ENCODE data around the gene DPH3. TPM values are rescaled to one million over a fixed set of nuclear protein-coding genes. Genes with fewer than 3 reads are reported as not detected.
"Not testable (repeated sequence)": the region's sequence is repeated elsewhere in the genome, so short reads cannot be mapped to it uniquely, and the experiment has no call there.

The DPH3 gene
- total RNA-seq, 1 donor from 2014 or later, result 61.5 TPM

DNA sequence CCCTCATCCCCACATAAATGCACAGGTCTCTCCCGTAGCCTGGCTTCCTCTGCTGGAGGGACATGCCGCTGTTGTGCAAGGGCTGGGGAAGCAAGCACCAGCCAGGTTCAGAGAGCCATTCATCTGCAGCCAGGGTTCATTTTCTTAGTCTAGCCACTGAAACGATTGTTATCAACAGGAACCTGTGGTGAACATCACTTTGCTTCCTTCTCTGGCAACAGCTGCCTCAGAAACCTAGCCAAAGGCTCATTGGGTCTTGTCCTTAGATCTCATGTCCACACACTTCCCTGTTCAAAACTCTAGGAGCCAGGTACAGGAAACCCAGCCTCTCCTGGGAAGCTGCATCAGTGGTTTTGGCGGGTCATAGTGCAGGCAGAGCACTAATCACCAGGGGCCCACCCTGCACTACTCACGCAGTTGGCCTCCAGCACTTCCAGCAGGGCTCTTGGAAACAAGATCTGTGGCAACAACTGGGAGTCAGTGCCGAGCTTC lies 47.3 kb upstream of the DPH3 start:
- Histone ChIP-seq H3K27me3 (ENCODE audit: insufficient read depth, low read length) (no peaks in the 10 kb centered on the region), H3K36me3 (ENCODE audit: insufficient read depth, low read length) (peaks cover 20% of the 10 kb centered on the region), H3K4me3 (ENCODE audit: insufficient read depth, low read depth, low read length) (no peak overlapping the region), H3K9me3 (ENCODE audit: insufficient read depth, low read depth, low read length) (no peaks in the 10 kb centered on the region), H3K79me2 (ENCODE audit: insufficient read depth, low read length) (no peaks in the 10 kb centered on the region), H3K9ac (ENCODE audit: low read length) (no peak overlapping the region), H3K27ac (ENCODE audit: low read depth, low read length) (no peak overlapping the region), H4K20me1 (ENCODE audit: insufficient read depth, low read length) (peaks cover 5% of the 10 kb centered on the region), H3K4me1 (ENCODE audit: insufficient read depth, low read length) (peaks cover 4% of the 10 kb centered on the region), H2AFZ (ENCODE audit: low read depth, low read length) (no peak overlapping the region), H3K4me2 (ENCODE audit: low read length) (no peak overlapping the region)
- FAIRE-seq (no peak), DNase-seq (ENCODE audit: low read depth) (peak; percentile 51)
- Mint-ChIP-seq H3K9me3 (ENCODE audit: unreplicated experiment) (no peaks in the 10 kb centered on the region), H3K4me1 (ENCODE audit: low read depth, unreplicated experiment) (peaks cover 22% of the 10 kb centered on the region), H3K27me3 (ENCODE audit: low read depth, unreplicated experiment) (no peaks in the 10 kb centered on the region), H3K4me3 (ENCODE audit: unreplicated experiment) (no peak overlapping the region), H3K27ac (ENCODE audit: unreplicated experiment) (no peak overlapping the region), H3K36me3 (ENCODE audit: low read depth, unreplicated experiment) (peaks cover 6% of the 10 kb centered on the region)
- TF ChIP-seq, protein P1, sequence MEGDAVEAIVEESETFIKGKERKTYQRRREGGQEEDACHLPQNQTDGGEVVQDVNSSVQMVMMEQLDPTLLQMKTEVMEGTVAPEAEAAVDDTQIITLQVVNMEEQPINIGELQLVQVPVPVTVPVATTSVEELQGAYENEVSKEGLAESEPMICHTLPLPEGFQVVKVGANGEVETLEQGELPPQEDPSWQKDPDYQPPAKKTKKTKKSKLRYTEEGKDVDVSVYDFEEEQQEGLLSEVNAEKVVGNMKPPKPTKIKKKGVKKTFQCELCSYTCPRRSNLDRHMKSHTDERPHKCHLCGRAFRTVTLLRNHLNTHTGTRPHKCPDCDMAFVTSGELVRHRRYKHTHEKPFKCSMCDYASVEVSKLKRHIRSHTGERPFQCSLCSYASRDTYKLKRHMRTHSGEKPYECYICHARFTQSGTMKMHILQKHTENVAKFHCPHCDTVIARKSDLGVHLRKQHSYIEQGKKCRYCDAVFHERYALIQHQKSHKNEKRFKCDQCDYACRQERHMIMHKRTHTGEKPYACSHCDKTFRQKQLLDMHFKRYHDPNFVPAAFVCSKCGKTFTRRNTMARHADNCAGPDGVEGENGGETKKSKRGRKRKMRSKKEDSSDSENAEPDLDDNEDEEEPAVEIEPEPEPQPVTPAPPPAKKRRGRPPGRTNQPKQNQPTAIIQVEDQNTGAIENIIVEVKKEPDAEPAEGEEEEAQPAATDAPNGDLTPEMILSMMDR (IDR thresholded peaks at IDR 0.05; ENCODE audit: insufficient read depth, low read depth, low read length), result no peak
- no peak for TF ChIP-seq EZH2 (IDR thresholded peaks at IDR 0.05; ENCODE audit: insufficient read depth, low read length)

DNA sequence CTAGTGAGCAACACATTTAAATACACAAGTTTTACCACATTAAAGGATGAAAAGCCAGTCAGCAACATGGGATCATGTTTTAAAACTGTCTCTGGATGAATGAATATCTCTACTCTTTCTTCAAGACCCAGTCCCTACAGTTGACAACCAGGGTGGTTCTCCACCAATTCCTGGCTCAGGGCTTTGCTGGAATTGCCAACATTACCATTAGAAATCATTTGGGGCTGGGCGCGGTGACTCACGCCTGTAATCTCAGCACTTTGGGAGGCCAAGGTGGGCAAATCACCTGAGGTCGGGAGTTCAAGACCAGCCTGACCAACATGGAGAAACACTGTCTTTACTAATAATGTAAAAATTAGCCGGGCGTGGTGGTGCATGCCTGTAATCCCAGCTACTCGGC lies 45.7 kb upstream of the DPH3 start:
- H3K9me3 ChIP-seq (ENCODE audit: insufficient read depth, low read depth, low read length); DNase-seq (ENCODE audit: low read depth); FAIRE-seq; H3K27me3 ChIP-seq (ENCODE audit: insufficient read depth, low read length); H3K4me3 ChIP-seq (ENCODE audit: insufficient read depth, low read depth, low read length); H2AFZ ChIP-seq (ENCODE audit: low read depth, low read length); H3K9ac ChIP-seq (ENCODE audit: low read length); H4K20me1 ChIP-seq (ENCODE audit: insufficient read depth, low read length); H3K4me1 ChIP-seq (ENCODE audit: insufficient read depth, low read length); H3K27me3 Mint-ChIP-seq (ENCODE audit: low read depth, unreplicated experiment); H3K9me3 Mint-ChIP-seq (ENCODE audit: unreplicated experiment); H3K79me2 ChIP-seq (ENCODE audit: insufficient read depth, low read length); H3K4me3 Mint-ChIP-seq (ENCODE audit: unreplicated experiment); H3K27ac ChIP-seq (ENCODE audit: low read depth, low read length); H3K4me2 ChIP-seq (ENCODE audit: low read length): not testable (repeated sequence)
- H3K36me3 Mint-ChIP-seq (ENCODE audit: low read depth, unreplicated experiment), result peaks cover 13% of the 10 kb centered on the region
- peak overlapping the region; percentile 53 for H3K27ac Mint-ChIP-seq (ENCODE audit: unreplicated experiment)
- peaks cover 22% of the 10 kb centered on the region for H3K4me1 Mint-ChIP-seq (ENCODE audit: low read depth, unreplicated experiment)
- H3K36me3 ChIP-seq (ENCODE audit: insufficient read depth, low read length), result peaks cover 13% of the 10 kb centered on the region

DNA sequence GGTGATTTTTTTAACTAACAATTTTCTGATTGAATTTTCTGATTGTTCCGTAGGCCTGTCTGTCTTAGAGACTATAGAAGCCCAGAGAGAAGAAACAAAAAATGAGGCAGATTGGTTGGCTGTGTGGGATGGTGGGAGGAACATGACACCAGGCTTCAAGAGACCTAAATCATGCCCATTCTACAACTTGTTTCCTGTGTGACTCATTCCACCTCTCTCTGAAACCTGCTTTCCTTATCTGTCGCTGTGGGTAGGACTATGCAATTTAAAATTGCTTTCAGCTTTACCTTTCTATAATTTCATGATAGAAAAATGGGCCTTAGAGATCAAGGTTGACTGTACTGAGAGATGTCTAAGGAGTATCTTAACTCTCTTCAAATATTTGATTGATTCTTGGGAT lies 44.8 kb upstream of the DPH3 start:
- Histone ChIP-seq H3K9me3 (ENCODE audit: insufficient read depth, low read depth, low read length) (no peaks in the 10 kb centered on the region), H3K79me2 (ENCODE audit: insufficient read depth, low read length) (no peaks in the 10 kb centered on the region), H3K9ac (ENCODE audit: low read length) (no peak overlapping the region), H3K27ac (ENCODE audit: low read depth, low read length) (no peak overlapping the region), H4K20me1 (ENCODE audit: insufficient read depth, low read length) (peaks cover 5% of the 10 kb centered on the region), H3K4me2 (ENCODE audit: low read length) (peak overlapping the region; percentile 4), H3K27me3 (ENCODE audit: insufficient read depth, low read length) (no peaks in the 10 kb centered on the region), H3K4me3 (ENCODE audit: insufficient read depth, low read depth, low read length) (no peak overlapping the region), H2AFZ (ENCODE audit: low read depth, low read length) (no peak overlapping the region), H3K36me3 (ENCODE audit: insufficient read depth, low read length) (peaks cover 11% of the 10 kb centered on the region), H3K4me1 (ENCODE audit: insufficient read depth, low read length) (peaks cover 4% of the 10 kb centered on the region)
- H3K27ac Mint-ChIP-seq (ENCODE audit: unreplicated experiment), result peak overlapping the region; percentile 42
- no peak for FAIRE-seq
- TF ChIP-seq, protein P1 (IDR thresholded peaks at IDR 0.05; ENCODE audit: insufficient read depth, low read depth, low read length), result no peak
- TF ChIP-seq EZH2 (IDR thresholded peaks at IDR 0.05; ENCODE audit: insufficient read depth, low read length), result no peak
- H3K27me3 Mint-ChIP-seq (ENCODE audit: low read depth, unreplicated experiment), result no peaks in the 10 kb centered on the region
- no peak overlapping the region for H3K4me3 Mint-ChIP-seq (ENCODE audit: unreplicated experiment)
- H3K9me3 Mint-ChIP-seq (ENCODE audit: unreplicated experiment), result no peaks in the 10 kb centered on the region
- DNase-seq (ENCODE audit: low read depth), result peak; percentile 82
- H3K36me3 Mint-ChIP-seq (ENCODE audit: low read depth, unreplicated experiment), result peaks cover 17% of the 10 kb centered on the region
- peaks cover 27% of the 10 kb centered on the region for H3K4me1 Mint-ChIP-seq (ENCODE audit: low read depth, unreplicated experiment)
